C4-2B (cell line): ENCODE data around the gene LRRC3C.

ENCODE experiments used
- CTCF ChIP-seq: fragments of 450-650 bp; conservative IDR thresholded peaks from 2 replicates; pipeline ENCODE4 v1.5.1; 2017; ENCODE audit warnings: mild to moderate bottlenecking
- ZFX ChIP-seq: fragments of 450-650 bp; IDR thresholded peaks from 2 replicates; pipeline ENCODE4 v1.6.1; 2017

GRCh38 chr17:39894681-39895376 lies 32.7 kb upstream of the LRRC3C start:
- TF ChIP-seq CTCF (no peak), ZFX (no peak)
